Caco-2 (cell line): Measurements from ENCODE around the gene NMT2. TPM values are rescaled to one million over a fixed set of nuclear protein-coding genes. Genes with fewer than 3 reads are reported as not detected.

Source experiments
- BruUV-seq: library from RNA; stranded (reverse); fragments of 400-500 nt; replicated peaks from 2 replicates; lab custom pipeline; 2021; lab: Mats Ljungman, UMichigan
- CTCF ChIA-PET: fragments of 300-600 bp; sonication (Branson Sonifier 250); formaldehyde crosslinking; loops from one replicate; lab custom pipeline; 2022; ENCODE audit warnings: antibody characterized with exemption; lab: Charles Lee
- POLR2A ChIA-PET: fragments of 300-600 bp; sonication (Branson Sonifier 250); formaldehyde crosslinking; loops from one replicate; lab custom pipeline; 2022; ENCODE audit warnings: antibody characterized with exemption; lab: Charles Lee
- DNase-seq, 2 experiments: peaks; one replicate each; pipeline versions ENCODE4 v3.0.0 to v3.0.0-alpha.2; 2020 to 2022
- H3K27me3 ChIP-seq: replicated peaks from 2 replicates; pipeline ENCODE4 v1.6.0; 2011; ENCODE audit warnings: low read length; ENCODE audit not compliant: control insufficient read depth, insufficient read depth
- H3K36me3 ChIP-seq: 2 replicates; pipeline ENCODE4 v1.5.1; 2011; ENCODE audit warnings: low read length; ENCODE audit not compliant: control insufficient read depth, insufficient read depth
- H3K4me1 ChIP-seq: fragments of 250-450 bp; sonication (Bioruptor Pico); 2 replicates; pipeline ENCODE4 v1.5.1; 2020; ENCODE audit warnings: mild to moderate bottlenecking
- H3K4me3 ChIP-seq: 2 replicates; pipeline ENCODE4 v1.5.1; 2011; ENCODE audit warnings: low read depth, mild to moderate bottlenecking, control low read depth, low read length
- H3K9me3 ChIP-seq: fragments of 250-450 bp; sonication (Bioruptor Pico); 2 replicates; pipeline ENCODE4 v1.5.1; 2020; ENCODE audit warnings: mild to moderate bottlenecking, moderate library complexity
- H3K27ac Mint-ChIP-seq: one replicate; pipeline ENCODE4 v1.8.0; 2022; ENCODE audit warnings: mixed read lengths; ENCODE audit not compliant: unreplicated experiment
- H3K27me3 Mint-ChIP-seq: one replicate; pipeline ENCODE4 v1.8.0; 2022; ENCODE audit warnings: mixed read lengths; ENCODE audit not compliant: insufficient read depth, unreplicated experiment
- H3K36me3 Mint-ChIP-seq: one replicate; pipeline ENCODE4 v1.8.0; 2022; ENCODE audit warnings: mild to moderate bottlenecking, mixed read lengths; ENCODE audit not compliant: insufficient read depth, unreplicated experiment
- H3K4me1 Mint-ChIP-seq: one replicate; pipeline ENCODE4 v1.8.0; 2022; ENCODE audit warnings: low read depth, mixed read lengths; ENCODE audit not compliant: unreplicated experiment
- H3K4me3 Mint-ChIP-seq: one replicate; pipeline ENCODE4 v1.8.0; 2022; ENCODE audit warnings: mild to moderate bottlenecking, moderate library complexity, mixed read lengths; ENCODE audit not compliant: unreplicated experiment
- H3K9me3 Mint-ChIP-seq: one replicate; pipeline ENCODE4 v1.8.0; 2022; ENCODE audit warnings: mixed read lengths; ENCODE audit not compliant: unreplicated experiment
- intact Hi-C: fragments of 100-400 bp; cut with micrococcal nuclease; formaldehyde crosslinking; loops from one replicate; pipeline ENCODE4 v1.10.0; 2022; ENCODE audit not compliant: unreplicated experiment
- total RNA-seq: library from RNA; stranded (reverse); gene quantifications from 2 replicates; pipeline ENCODE4 v1.2.3, GENCODE V29; 2022
- TF ChIP-seq, protein P1 (sequence below), 2 experiments: fragments of 200-600 bp in 1 of 2; IDR thresholded peaks; 1 replicate in 1 of 2; 2 replicates in 1 of 2; pipeline versions ENCODE4 v1.5.1 to v1.8.0; 2011 to 2022; ENCODE audit warnings: antibody characterized with exemption in 1 of 2, control low read depth in 1 of 2, inconsistent platforms in 1 of 2, low read depth in 1 of 2, low read length in 1 of 2, mild to moderate bottlenecking in 1 of 2, moderate library complexity in 1 of 2; ENCODE audit not compliant: insufficient read depth in 1 of 2, severe bottlenecking in 1 of 2, unreplicated experiment in 1 of 2

The NMT2 gene
- total RNA-seq, 1 experiment from 2014 or later = 28.1 TPM

DNA sequence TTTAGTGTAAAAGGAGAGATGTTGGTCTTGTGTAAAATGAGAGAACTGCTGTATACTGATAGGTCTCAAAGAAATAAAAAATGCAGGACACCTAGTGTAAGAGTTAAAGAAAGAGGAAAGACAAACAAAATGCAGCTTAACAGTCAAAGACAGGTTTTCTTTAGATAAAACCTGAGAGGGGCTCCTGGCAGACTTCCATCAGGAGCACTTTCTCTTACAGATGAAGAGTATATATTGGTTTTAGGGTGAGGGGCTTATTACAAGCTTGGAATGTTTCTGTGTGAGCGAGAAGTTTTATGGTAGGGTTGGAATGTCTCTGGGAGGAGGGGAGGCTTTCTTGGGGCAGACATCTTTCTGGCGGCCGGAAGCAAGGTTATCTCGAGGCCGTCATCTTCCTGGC is 96.1 kb downstream of the NMT2 start:
- Histone ChIP-seq H3K4me1 (no peaks in the 10 kb centered on the region), H3K4me3 (no peak overlapping the region), H3K36me3 (no peaks in the 10 kb centered on the region), H3K27me3 (no peaks in the 10 kb centered on the region), H3K9me3 (peaks cover 35% of the 10 kb centered on the region)
- DNase-seq = no peak
- Mint-ChIP-seq H3K36me3 (no peaks in the 10 kb centered on the region), H3K27me3 (no peaks in the 10 kb centered on the region), H3K9me3 (peaks cover 8% of the 10 kb centered on the region), H3K4me1 (no peaks in the 10 kb centered on the region), H3K4me3 (no peak overlapping the region), H3K27ac (no peak overlapping the region)
- ChIA-PET POLR2A (no interaction called here), CTCF (no interaction called here)
- BruUV-seq = no TSS peak
- intact Hi-C loops = no loop called here
- TF ChIP-seq, protein P1, sequence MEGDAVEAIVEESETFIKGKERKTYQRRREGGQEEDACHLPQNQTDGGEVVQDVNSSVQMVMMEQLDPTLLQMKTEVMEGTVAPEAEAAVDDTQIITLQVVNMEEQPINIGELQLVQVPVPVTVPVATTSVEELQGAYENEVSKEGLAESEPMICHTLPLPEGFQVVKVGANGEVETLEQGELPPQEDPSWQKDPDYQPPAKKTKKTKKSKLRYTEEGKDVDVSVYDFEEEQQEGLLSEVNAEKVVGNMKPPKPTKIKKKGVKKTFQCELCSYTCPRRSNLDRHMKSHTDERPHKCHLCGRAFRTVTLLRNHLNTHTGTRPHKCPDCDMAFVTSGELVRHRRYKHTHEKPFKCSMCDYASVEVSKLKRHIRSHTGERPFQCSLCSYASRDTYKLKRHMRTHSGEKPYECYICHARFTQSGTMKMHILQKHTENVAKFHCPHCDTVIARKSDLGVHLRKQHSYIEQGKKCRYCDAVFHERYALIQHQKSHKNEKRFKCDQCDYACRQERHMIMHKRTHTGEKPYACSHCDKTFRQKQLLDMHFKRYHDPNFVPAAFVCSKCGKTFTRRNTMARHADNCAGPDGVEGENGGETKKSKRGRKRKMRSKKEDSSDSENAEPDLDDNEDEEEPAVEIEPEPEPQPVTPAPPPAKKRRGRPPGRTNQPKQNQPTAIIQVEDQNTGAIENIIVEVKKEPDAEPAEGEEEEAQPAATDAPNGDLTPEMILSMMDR (IDR thresholded peaks at IDR 0.05; ENCODE audit: insufficient read depth in 1 of 2, low read depth in 1 of 2, low read length in 1 of 2, severe bottlenecking in 1 of 2, unreplicated experiment in 1 of 2) = no peak

DNA sequence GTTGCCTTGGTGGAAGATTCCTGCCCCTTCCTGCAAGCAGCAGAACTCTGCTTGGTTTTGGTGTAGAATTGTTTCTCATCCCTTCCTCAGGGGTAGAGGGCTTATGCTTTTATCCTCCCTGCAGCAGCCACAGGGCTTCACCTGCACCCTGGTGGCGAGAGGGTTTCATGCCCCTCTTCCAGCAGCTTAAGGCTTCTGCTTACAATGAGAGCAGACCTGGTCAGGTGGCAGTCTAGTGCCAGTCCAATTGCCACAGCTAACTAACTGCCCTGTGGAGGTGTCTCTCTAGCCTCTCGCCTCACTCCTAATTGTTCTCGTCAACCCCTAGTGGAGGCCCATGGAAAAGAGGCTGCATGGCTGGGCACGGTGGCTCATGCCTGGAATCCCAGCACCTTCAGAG is 99.3 kb downstream of the NMT2 start:
- TF ChIP-seq, protein P1 (IDR thresholded peaks at IDR 0.05; ENCODE audit: insufficient read depth in 1 of 2, low read depth in 1 of 2, low read length in 1 of 2, severe bottlenecking in 1 of 2, unreplicated experiment in 1 of 2) = no peak
- BruUV-seq = no TSS peak
- H3K4me3 ChIP-seq = no peak overlapping the region
- DNase-seq = no peak
- no peaks in the 10 kb centered on the region for H3K4me1 Mint-ChIP-seq
- peaks cover 31% of the 10 kb centered on the region for H3K9me3 ChIP-seq
- ChIA-PET CTCF (no interaction called here), POLR2A (no interaction called here)
- no peaks in the 10 kb centered on the region for H3K36me3 Mint-ChIP-seq
- no peak overlapping the region for H3K4me3 Mint-ChIP-seq
- intact Hi-C loops = no loop called here
- H3K27me3 ChIP-seq = no peaks in the 10 kb centered on the region
- no peak overlapping the region for H3K27ac Mint-ChIP-seq
- H3K4me1 ChIP-seq = no peaks in the 10 kb centered on the region
- no peaks in the 10 kb centered on the region for H3K27me3 Mint-ChIP-seq
- H3K36me3 ChIP-seq = no peaks in the 10 kb centered on the region
- peaks cover 10% of the 10 kb centered on the region for H3K9me3 Mint-ChIP-seq

DNA sequence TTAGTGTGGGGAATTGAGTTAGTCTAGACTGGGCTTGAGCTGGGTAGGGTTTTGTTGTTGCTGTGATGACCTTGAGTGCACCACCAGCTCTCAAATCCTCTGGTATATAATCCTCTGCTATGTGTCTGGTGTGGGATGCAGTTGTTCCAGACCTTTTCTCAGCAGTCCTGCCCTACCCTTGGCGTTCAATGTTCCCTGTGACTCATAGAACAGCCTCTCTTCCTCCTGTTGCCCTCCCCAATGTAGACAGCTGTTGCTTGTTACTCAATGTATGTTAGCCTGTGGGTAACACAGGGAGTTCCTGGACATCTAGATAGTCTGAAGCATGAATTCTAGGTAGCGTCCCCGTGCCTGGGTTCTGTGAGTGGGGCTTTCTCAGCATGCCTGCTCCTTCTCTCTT is 99.7 kb downstream of the NMT2 start:
- no peaks in the 10 kb centered on the region for H3K27me3 Mint-ChIP-seq
- TF ChIP-seq, protein P1 (IDR thresholded peaks at IDR 0.05; ENCODE audit: insufficient read depth in 1 of 2, low read depth in 1 of 2, low read length in 1 of 2, severe bottlenecking in 1 of 2, unreplicated experiment in 1 of 2) = no peak

More for the DNA sequence above, 99.7 kb downstream of the NMT2 start:
- intact Hi-C loops = no loop called here
- Histone ChIP-seq H3K4me1 (no peaks in the 10 kb centered on the region), H3K4me3 (no peak overlapping the region), H3K27me3 (no peaks in the 10 kb centered on the region), H3K9me3 (peaks cover 31% of the 10 kb centered on the region), H3K36me3 (no peaks in the 10 kb centered on the region)
- peaks cover 10% of the 10 kb centered on the region for H3K9me3 Mint-ChIP-seq
- H3K27ac Mint-ChIP-seq = no peak overlapping the region
- CTCF ChIA-PET = no interaction called here
- no peak overlapping the region for H3K4me3 Mint-ChIP-seq
- POLR2A ChIA-PET = no interaction called here
- no peaks in the 10 kb centered on the region for H3K4me1 Mint-ChIP-seq
- no TSS peak for BruUV-seq
- no peaks in the 10 kb centered on the region for H3K36me3 Mint-ChIP-seq
- DNase-seq = no peak
